HG02973 (cell line): ENCODE results near the gene CSMD2.

Source experiments
- ATAC-seq: cut with Tn5 transposase; IDR thresholded peaks from one replicate; pipeline ENCODE4 v1.9.1; 2021; ENCODE audit warnings: moderate library complexity; ENCODE audit not compliant: unreplicated experiment

Gene CSMD2

DNA sequence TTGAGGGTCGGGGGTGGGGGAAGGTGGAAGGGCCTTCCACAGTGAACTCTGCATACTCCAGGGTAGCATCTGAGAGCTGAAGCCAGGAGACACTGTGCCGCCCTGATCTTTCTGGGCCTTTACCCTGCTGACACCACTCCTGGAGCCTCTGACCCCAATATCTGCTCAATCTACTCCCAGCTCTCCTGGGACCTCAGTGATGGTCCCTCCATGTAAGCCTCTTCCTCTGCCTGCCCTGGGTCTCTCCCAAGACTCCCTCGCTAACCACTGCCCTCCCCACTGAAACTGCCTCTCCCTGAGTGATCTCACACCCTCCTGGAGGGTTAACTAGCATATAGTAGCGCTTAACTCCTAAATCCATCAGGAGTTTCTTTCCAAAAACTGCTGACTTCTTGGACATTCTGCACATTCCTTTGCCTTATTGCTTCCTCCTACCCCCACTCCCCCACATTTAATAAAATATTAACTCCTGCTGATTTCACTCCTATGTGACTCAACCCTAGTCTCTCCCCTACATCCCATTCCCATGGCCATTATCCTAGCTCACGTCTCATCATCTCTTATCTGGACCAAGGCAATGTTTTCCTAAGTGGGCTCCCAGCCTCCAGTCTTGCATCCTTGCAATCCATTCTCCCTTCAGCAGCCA lies 155.6 kb downstream of the CSMD2 start:
- ATAC-seq: no peak

DNA sequence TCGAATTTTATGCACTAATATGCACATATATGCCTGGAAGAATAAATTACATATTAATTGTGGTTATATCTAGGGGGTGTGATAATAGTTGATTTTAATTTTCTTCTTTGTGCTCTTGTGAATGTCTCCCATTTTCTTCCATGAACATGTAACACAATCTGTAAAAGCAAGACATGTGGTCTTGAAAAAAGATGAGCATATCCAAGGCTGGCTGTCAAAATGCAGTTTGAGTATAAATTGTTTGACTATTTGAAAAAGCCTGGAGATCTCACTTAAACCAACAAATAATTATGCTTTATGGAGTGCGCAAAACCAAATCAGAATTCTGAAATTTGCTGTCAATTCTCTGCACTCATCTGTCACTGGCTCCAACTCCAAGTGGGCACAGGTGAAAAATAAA lies 157.3 kb downstream of the CSMD2 start:
- no peak for ATAC-seq

DNA sequence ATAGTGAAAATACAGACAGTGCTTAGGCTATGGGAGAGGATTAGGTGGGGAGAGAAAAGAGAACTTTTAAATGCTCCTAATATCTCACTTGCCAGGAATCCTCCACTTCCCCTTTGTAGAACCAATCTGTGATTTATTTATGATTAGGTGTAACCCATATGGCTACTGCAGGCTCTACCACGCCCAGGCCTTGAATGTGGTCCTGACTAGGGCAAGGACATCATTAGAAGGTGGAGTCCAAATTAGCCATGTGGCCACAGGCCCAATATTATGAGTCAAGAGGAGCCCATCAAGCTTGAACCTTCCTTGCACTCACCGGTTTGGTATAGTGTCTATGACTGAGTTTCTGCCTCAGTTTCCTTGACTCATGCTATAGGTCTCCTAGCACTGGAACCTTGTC lies 159.7 kb downstream of the CSMD2 start:
- ATAC-seq: no peak

DNA sequence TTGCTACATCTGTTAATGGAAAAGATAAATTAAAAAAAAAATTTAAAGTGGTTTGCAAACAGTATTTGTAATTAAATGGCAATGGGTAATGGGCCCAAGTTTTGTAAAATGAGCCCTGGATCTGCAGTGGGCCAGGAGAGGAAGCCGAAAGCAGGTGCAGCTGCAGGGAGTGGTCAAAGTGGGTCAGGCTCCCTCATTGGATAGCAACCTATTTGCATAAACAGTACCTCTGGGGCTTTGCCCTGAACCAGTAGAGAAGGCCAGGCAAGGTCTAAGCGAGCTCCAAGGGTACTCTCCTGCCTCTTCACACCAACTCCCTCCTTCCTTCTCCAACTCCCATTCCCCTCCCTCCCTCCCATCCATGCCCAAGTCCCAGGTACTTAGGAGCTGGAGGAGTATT lies 162.2 kb downstream of the CSMD2 start:
- ATAC-seq: no peak

DNA sequence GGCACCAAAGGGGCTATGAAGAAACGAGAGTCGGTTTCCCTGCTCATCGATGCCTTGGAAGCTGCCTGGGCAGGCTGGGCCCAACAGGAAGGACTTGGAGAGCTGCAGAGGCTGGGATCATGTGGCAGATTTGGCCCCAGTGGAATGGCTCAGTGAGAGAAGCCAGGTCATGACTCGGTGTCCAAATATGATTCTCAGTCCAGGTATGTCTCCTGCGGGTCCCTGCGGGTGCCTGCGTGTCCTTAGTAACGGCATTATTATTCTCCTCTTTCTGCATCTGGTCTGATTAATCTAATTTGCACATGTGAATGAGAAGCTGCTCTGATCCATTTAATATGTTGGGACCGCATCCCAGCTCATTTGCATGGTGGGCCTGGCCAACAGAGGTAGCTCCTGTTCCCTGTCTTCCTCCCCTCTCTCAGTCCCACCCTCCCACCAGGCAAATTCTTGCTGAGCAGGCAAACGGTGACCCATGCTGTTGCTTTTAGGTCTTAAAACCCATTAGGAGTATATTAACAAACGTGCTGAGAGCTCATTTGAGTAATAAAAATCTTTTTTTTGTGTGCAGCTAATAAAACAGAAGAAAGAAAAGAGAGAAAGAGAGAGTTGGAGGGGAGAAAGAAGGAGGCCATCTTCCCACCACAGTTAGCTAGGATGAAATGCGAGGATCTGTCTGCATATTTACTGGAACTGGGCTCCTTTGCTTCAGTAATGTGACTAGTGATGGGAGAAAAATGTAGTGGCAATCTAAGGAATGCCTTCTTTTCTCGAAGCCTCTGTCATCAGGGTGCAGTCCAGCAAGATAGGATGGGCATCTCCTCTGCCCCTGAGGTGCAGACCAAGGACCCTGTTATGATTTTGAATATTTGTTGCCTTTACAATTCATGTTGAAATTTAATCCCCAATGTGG lies 167.6 kb downstream of the CSMD2 start:
- ATAC-seq: no peak

DNA sequence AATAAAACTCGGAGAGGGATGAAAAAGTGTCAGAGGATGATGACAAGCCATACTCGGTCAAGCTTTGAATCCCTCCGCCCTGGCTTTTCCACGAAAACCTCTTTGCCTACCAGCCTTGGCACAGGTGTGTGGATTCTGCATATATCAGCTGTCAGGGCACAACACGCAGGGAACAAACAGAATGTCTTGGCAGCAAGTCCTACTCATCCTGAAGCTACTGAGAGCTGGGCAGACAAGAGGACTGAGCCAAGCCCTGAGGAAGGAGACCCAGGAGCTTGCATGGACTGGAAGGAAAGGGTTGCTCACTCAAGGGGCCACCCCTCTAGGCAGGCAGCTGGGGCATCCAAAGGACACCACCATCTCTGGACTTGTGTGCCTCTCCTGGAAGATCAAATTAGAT lies 168.7 kb downstream of the CSMD2 start:
- no peak for ATAC-seq

DNA sequence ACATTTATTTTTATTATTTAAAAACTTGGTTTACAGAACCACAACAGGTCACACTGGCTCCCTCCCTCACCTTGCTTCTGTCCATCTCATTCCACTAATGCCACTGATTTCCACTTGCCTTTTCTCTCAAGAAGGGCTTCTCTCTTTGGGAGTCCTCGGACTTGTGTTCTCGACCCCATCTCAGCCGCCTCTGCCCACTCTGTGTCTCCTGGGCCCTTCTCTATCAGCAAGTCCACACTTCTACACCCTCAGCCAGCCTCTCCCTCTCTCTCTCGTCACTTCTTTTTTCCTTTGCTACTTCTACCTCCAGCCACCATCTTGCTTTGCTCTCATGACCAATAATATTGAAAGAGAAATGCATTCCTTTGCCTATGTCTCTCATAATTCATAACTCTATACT lies 171.7 kb downstream of the CSMD2 start:
- no peak for ATAC-seq

DNA sequence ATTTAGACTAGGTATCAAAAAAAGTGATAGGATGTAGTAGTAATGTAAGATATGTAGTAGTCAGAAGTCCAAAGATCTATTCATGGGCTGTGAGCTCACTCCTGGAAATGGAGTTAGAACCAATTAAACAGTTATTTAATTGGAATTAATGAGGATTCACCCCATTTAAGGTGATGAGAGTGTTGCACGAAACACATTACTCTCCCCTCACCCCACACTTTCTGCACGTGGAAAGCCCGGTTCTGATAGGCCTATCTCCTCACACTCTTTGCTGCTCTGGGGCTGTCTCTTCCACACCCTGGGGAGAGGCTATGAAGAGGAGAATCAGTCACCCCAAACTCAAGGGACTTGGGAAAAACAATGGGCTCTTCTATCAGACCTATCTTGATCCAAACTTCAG lies 174.7 kb downstream of the CSMD2 start:
- no peak for ATAC-seq

DNA sequence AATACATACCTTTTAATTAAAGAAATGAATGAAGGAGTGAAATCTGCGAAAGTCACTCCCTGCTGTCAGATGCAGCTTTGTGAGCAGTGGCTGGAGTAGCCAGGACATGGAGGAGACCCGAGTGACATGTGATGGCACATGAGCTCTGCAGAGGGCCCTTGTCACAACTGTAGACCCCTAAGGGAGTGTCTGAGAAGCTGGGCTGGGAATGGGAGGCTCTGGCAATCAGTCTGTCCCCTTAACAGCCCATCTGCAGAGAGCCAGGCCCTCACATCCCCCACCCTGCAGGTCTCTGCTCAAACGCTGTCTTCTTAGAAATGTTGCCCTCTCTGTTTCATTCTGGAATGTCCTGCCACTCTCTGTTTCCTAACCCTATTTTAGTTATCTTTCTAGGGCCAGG lies 176.9 kb downstream of the CSMD2 start:
- ATAC-seq: no peak

DNA sequence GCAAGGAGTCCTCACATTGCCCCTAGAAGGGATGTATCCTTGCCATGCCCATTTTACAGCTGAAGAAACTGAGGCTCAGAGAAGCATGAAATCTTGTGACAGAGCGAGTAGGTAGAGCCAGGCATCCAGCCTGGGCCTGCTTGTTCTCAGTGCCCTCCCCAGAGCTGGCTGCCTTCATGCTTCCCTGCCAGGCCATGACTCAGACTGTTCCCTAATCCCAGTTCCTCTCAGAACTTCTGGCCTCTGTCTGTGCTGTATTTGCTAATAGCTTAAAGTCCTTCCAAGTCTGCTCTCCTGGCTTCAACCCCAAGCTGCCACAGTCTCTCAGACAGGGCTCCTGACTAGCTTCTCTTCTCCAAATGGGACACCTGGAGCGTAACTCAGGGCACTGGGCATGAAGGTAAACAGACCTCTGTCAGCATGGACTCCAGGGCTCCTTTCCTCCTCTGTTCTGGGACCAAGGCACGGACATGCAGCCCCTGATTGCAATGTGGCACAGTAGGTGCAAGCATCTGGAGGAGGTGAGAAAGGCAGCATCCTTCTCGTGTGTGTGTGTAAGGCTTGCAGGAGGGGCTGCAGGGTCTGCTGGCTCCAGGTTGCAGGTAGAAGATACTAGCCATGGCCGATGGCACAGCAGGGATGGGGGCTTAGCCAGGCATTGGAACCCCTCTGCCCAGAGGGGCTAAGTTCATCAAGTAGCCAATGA lies 178.5 kb downstream of the CSMD2 start:
- ATAC-seq: no peak

DNA sequence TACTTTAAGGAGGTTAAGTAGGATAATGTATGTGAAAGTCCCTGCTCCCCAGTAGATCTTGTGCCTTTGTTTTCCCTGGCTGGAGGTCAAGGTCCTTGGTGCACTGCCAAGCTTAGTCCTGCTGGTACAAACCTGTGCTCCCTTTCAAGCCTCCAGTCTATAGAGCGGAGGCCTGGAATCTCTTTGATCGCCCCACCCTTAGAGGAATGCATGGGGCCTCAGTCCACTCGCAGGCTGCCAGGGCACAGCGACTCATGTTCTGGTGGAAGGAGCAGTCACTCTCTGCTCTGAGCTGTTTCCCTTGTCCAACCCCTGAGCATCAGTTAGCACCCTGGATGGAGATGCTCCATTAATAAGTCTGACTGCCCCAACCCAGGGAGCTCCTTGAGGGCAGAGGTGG lies 179.4 kb downstream of the CSMD2 start:
- no peak for ATAC-seq

DNA sequence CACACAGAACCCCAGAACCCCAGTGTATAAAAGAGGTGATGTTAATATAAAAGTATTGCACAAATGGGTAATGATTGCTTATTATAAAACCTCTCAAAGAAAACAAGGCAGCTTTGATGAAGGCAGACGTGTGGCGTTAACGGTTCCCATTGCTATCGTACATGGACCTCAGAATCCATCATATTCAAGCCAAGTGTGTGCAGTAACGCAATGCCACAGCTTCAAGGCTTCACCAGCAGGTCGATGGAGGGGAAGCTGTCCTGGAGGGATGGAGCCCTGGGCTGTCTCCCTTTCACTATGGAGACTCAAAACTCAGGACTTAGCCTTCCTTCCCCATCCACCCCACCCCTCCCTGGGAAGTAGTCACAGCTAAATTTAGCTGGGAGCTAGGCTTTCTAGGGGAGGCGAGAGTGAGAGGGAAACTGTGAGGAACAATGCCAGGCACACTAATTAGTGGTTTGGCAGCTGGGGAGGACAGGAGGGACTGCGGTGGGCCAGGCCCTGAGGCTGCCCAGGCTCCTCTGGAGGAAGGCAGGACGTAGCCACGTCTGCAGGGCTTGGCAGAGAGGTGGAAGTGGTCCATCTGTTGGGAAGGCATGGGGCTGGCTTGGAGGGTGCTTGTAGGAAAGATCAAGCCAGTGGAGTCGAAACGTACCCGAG lies 180.0 kb downstream of the CSMD2 start:
- ATAC-seq: no peak

DNA sequence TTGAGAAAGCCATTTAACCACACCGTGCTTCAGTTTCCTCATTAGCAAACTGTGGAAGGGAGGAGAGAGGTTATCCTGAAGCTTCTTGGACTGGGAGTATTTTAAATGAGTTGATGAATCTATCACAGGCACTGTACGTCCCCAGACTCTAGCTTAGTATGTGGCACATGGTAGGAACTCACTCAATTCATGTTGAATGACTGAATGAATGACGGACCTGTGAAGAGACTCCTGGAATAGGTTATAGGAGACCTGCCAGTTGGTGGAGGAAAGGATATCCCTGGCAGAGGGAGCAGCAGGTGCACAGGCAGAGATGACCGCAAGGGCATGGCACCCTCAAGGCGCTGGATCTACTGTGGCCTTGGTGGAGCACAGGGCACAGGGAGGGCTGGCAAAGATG lies 182.6 kb downstream of the CSMD2 start:
- no peak for ATAC-seq

DNA sequence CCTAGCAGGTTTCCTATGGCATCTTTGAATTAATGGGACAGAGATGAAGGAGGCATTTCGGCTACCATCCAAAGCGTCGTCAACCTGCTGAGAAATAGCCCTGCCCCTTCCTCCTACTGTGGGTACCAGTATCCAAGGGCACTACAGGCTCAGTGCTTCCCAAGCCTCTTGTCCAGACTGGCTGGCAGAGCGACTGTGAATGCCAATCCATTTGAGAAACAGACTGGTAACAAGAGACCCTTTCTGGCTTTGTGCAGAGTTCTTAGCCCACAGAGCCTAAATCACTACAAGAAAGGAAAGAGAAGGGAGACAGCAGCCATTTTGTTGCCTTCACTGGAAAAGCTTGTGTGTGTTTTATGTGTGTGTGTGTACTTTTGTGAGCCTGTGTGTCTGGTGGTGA lies 185.7 kb downstream of the CSMD2 start:
- no peak for ATAC-seq

DNA sequence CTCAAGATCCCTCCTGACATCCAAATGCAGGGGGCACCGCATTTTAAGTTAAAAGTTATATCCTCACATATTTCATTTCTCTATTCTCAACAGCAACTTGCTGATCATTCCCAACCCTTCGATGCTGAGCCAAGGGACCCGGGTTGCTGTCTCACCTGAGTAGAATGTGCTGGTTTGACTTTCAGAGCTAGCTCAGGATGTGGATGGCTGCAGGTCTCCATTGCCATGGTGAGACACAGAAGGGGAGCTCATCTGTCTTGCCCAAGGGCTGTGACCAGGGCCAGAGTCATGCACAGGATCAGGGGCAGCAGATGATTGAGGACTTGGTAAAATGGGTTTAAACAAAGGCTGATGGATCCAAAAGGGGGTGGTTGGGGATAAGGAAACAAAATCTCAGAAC lies 189.1 kb downstream of the CSMD2 start:
- no peak for ATAC-seq

DNA sequence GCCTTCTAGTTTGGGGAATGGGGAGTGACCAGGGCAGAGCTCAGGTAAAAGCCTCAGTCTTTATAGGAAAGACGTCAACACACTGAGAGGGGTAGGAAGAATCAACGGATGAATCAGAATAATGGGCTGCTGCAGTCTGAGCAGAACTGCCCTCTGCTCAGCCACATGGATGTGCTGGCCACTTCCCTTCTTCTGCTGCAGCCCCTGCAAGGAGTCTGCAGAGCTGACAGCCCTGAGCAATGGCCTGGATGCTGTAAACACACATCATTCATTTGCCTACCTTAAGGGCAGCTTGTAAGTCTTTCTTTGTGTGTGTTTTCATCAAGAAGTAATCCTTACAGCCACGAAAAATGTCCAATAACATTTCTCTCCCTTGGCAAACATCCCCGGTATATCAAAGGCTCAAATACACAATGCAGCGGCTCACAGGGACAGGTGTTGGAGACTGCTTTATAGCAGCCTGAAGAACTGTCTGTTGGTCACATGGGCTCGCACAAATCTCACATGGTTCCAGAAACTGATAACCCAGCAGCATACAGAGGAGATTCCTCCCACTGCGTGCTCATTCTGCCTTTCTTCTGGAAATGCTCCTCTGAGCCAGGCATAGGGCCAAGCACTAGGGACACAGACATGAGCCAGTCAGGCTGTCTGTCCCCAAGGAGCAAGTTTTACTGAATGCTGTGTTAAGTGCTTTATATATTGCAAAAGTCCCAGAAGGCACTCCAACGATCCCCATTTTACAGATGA lies 191.1 kb downstream of the CSMD2 start:
- no peak for ATAC-seq

DNA sequence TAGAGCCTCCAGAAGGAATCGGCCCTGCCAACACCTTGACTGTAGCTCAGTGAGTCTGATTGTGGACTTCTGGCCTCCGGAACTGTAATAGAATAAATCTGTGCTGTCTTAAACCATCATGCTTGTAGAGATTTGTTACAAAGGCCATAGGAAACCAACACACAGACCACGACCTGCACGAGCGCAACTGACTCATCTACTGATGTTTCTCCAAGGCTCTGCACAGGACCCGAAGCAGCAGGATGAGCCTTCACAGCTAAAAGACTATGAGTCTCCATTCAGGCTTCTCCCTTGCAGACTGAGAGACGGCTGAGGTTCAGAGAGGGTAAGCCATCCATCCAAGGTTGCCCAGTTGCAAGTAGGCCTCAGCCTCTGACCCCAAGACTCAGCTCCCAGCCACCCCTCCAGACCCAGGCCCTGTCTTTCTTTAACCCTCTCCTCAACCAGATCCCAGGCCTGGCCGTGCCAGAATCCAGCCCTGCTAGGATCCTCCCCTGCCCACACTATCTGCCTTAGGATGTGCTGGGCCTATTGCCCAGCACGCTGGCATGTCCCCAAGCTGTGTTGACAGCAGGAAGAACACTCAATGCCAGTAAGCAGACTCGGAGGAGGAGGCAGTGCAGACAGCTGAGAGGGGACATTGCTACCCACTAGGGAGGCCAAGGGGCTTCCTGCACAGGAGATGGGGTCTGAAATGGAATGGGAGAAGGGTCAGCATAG lies 192.2 kb downstream of the CSMD2 start:
- ATAC-seq: no peak

DNA sequence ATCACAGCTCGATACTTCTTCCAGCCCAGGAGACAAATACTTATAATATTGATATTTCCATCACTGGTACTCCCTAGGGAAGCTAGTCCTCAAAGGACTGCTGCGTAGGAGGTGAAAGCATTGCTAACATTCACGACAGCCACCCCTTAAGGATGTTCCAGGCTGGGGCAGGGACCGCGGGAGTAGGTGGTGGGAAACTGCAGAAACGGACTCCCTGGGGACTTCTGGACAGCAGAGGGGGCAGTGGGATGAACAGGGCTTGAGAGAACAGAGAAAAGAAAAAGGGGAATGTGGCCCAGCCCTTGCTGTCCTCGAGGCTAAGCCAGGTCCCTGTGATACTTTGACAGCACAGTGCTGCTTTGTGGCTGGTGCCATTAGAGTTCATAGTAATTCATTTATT lies 193.1 kb downstream of the CSMD2 start:
- no peak for ATAC-seq

DNA sequence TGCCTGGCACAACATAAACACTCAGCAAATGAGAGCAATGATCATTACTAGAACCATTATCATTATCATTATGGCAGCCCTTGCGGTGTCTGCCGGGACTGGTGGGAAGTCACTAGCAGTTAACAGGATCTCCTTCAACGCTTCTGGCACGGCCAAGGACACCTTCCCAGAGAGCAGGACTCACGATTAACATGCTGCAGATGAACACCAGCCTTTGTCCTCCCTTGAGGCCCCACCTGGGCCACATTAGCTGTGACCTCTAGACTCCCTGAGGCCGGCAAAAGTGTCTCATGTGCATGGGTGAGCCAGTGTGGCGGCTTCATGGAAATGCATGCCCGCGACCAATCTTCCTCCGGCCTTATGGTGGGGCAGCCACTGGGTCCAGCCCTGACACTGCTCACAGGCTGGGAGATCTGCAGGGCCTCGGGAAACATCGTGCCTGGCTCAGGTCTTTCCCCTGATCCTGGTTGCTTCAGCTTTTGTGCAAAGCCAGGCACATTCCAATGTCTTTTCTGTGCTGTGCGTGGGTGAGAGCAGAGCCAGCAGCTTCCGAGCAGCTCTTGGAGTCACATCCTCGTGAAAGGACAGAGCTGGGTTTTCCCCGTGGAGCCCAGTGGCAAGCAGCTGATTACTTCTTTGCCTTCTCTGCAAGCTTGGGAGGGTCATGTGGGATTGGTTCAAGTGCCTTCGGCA lies 193.9 kb downstream of the CSMD2 start:
- ATAC-seq: no peak
